HG02759 (cell line): ENCODE results near the gene ARMH3.
"Not testable (repeated sequence)": the region's sequence is repeated elsewhere in the genome, so short reads cannot be mapped to it uniquely, and the experiment has no call there.

Source experiments
- ATAC-seq: cut with Tn5 transposase; IDR thresholded peaks from one replicate; pipeline ENCODE4 v1.9.1; 2021; ENCODE audit warnings: mild to moderate bottlenecking, moderate library complexity; ENCODE audit not compliant: unreplicated experiment

Gene ARMH3

GRCh38 chr10:102055647-102056419 is at the start of gene ARMH3:
Gene ARMH3 (minus strand): TSS chr10:102056173. CDS start chr10:102040114, 16,059 bp downstream.
- peak; percentile 96 for ATAC-seq

GRCh38 chr10:102102421-102102820 is 46.4 kb upstream of the ARMH3 start:
- ATAC-seq: no peak

- ATAC-seq: no peak
Measured at GRCh38 chr10:102101152-102101551, 45.2 kb upstream of the ARMH3 start.

- ATAC-seq: no peak
Measured at GRCh38 chr10:102096449-102096848, 40.5 kb upstream of the ARMH3 start.

GRCh38 chr10:102090772-102091171 is 34.8 kb upstream of the ARMH3 start:
- ATAC-seq: no peak

GRCh38 chr10:102086196-102086595 is 30.2 kb upstream of the ARMH3 start:
- ATAC-seq: no peak

- ATAC-seq: no peak
Measured at GRCh38 chr10:102085336-102085735, 29.4 kb upstream of the ARMH3 start.

GRCh38 chr10:102083541-102083940 is 27.6 kb upstream of the ARMH3 start:
- ATAC-seq: no peak

- ATAC-seq: no peak
Measured at GRCh38 chr10:102072673-102073527, 16.9 kb upstream of the ARMH3 start.

- ATAC-seq: no peak
Measured at GRCh38 chr10:102069071-102069470, 13.1 kb upstream of the ARMH3 start.

GRCh38 chr10:102068216-102068615 is 12.2 kb upstream of the ARMH3 start:
- ATAC-seq: no peak

GRCh38 chr10:102067091-102067916 is 11.3 kb upstream of the ARMH3 start:
- ATAC-seq: no peak

GRCh38 chr10:102066399-102067088 is 10.6 kb upstream of the ARMH3 start:
- ATAC-seq: no peak

GRCh38 chr10:102065561-102066398 is 9.8 kb upstream of the ARMH3 start:
- peak; percentile 22 for ATAC-seq

- peak; percentile 95 for ATAC-seq
Measured at GRCh38 chr10:102064868-102065560, 9.0 kb upstream of the ARMH3 start, which contains the start of gene HPS6. Gene HPS6 (plus strand): TSS chr10:102065349. CDS start chr10:102065475, 126 bp downstream.

GRCh38 chr10:102064503-102064867 is 8.5 kb upstream of the ARMH3 start:
- no peak for ATAC-seq

GRCh38 chr10:102059987-102060386 is 4.0 kb upstream of the ARMH3 start:
- no peak for ATAC-seq

- ATAC-seq: not testable (repeated sequence)
Measured at GRCh38 chr10:102054881-102055646, 909 bp downstream of the ARMH3 start.
